Naive B cell (primary cell): ENCODE data around the gene STX11. TPM values are rescaled to one million over a fixed set of nuclear protein-coding genes. Genes with fewer than 3 reads are reported as not detected.

Source experiments
- ATAC-seq, 2 donors: fragments of 150-1000 bp; cut with Tn5 transposase; 2 replicates each; pipeline ENCODE4 v1.10.0; 2021; ENCODE audit warnings: low read depth in 2 of 2, mild to moderate bottlenecking in 2 of 2, moderate library complexity in 2 of 2
- DNase-seq: peaks from one replicate; pipeline ENCODE4 v3.0.0; 2022
- H3K27ac Mint-ChIP-seq, 6 donors: one replicate each; pipeline ENCODE4 v1.8.0; 2020 to 2022; ENCODE audit warnings: mild to moderate bottlenecking in 6 of 6, mixed read lengths in 6 of 6, moderate library complexity in 5 of 6, inconsistent platforms in 2 of 6
- H3K27me3 Mint-ChIP-seq, 3 donors: one replicate each; pipeline ENCODE4 v1.8.0; 2021 to 2022; ENCODE audit warnings: mixed read lengths in 3 of 3, mild to moderate bottlenecking in 1 of 3
- H3K36me3 Mint-ChIP-seq, 2 donors: one replicate each; pipeline ENCODE4 v1.8.0; 2020 to 2022; ENCODE audit warnings: mixed read lengths in 2 of 2, inconsistent platforms in 1 of 2, mild to moderate bottlenecking in 1 of 2
- H3K4me1 Mint-ChIP-seq, 3 donors: one replicate each; pipeline ENCODE4 v1.8.0; 2020 to 2022; ENCODE audit warnings: mixed read lengths in 3 of 3, inconsistent platforms in 1 of 3, mild to moderate bottlenecking in 1 of 3, moderate library complexity in 1 of 3
- H3K4me3 Mint-ChIP-seq, 8 donors: one replicate each; pipeline ENCODE4 v1.8.0; 2020 to 2022; ENCODE audit warnings: mild to moderate bottlenecking in 8 of 8, mixed read lengths in 8 of 8, moderate library complexity in 8 of 8, inconsistent platforms in 2 of 8
- H3K9me3 Mint-ChIP-seq, 7 donors: one replicate each; pipeline ENCODE4 v1.8.0; 2020 to 2022; ENCODE audit warnings: mixed read lengths in 7 of 7, mild to moderate bottlenecking in 5 of 7, inconsistent platforms in 2 of 7, moderate library complexity in 1 of 7
- polyA plus RNA-seq, 6 donors: library from polyadenylated mRNA; unstranded; fragments of 300-500 nt; fragmentation: Illumina TruSeq; gene quantifications; one replicate each; pipeline ENCODE4 v1.2.3, GENCODE V29; 2021; ENCODE audit warnings: low read depth in 6 of 6

STX11 gene
- polyA plus RNA-seq, 6 donors from 2014 or later = 0.26 to 4.1 (median 2.8) TPM

GRCh38 chr6:144148886-144149285, 1.4 kb upstream of the STX11 start:
- ATAC-seq (no peak), DNase-seq (no peak)
- H3K27ac Mint-ChIP-seq = peak overlapping the region in 1 of 6 donors; percentile 4
- H3K36me3 Mint-ChIP-seq = no peaks in the 10 kb centered on the region
- peaks cover 15 to 31% (median 17%) of the 10 kb centered on the region in 3 donors for H3K4me1 Mint-ChIP-seq
- peak overlapping the region in 3 of 8 donors; percentile 1 to 89 (median 2) for H3K4me3 Mint-ChIP-seq
- no peaks in the 10 kb centered on the region for H3K27me3 Mint-ChIP-seq
- no peaks in the 10 kb centered on the region for H3K9me3 Mint-ChIP-seq

- Mint-ChIP-seq H3K9me3 (no peaks in the 10 kb centered on the region), H3K36me3 (no peaks in the 10 kb centered on the region), H3K27me3 (no peaks in the 10 kb centered on the region), H3K27ac (peak overlapping the region in 5 of 6 donors; percentile 25 to 86 (median 78)), H3K4me3 (peak overlapping the region; percentile 88 to 99 (median 90)), H3K4me1 (peaks cover 15 to 31% (median 17%) of the 10 kb centered on the region in 3 donors)
- ATAC-seq (no peak), DNase-seq (no peak)
Measured at GRCh38 chr6:144149558-144149893, 791 bp upstream of the STX11 start.

GRCh38 chr6:144150710-144151657, 667 bp downstream of the STX11 start:
- H3K4me3 Mint-ChIP-seq = peak overlapping the region; percentile 86 to 99 (median 96)
- no peaks in the 10 kb centered on the region for H3K27me3 Mint-ChIP-seq
- peaks cover 15 to 31% (median 18%) of the 10 kb centered on the region in 3 donors for H3K4me1 Mint-ChIP-seq
- peak overlapping the region; percentile 60 to 93 (median 80) for H3K27ac Mint-ChIP-seq
- no peaks in the 10 kb centered on the region for H3K36me3 Mint-ChIP-seq
- peak; percentile 52 to 58 for ATAC-seq
- peak; percentile 28 for DNase-seq
- no peaks in the 10 kb centered on the region for H3K9me3 Mint-ChIP-seq

GRCh38 chr6:144152334-144152900, 2.1 kb downstream of the STX11 start:
- H3K27me3 Mint-ChIP-seq = no peaks in the 10 kb centered on the region
- no peaks in the 10 kb centered on the region for H3K9me3 Mint-ChIP-seq
- ATAC-seq (no peak), DNase-seq (no peak)
- no peak overlapping the region for H3K27ac Mint-ChIP-seq
- peak overlapping the region in 2 of 8 donors; percentile 32 to 86 for H3K4me3 Mint-ChIP-seq
- H3K4me1 Mint-ChIP-seq = peaks cover 16 to 28% (median 26%) of the 10 kb centered on the region in 3 donors
- no peaks in the 10 kb centered on the region for H3K36me3 Mint-ChIP-seq

GRCh38 chr6:144153260-144153659, 2.9 kb downstream of the STX11 start:
- Mint-ChIP-seq H3K36me3 (no peaks in the 10 kb centered on the region), H3K4me1 (peaks cover 15 to 27% (median 20%) of the 10 kb centered on the region in 3 donors), H3K9me3 (no peaks in the 10 kb centered on the region), H3K27me3 (no peaks in the 10 kb centered on the region), H3K4me3 (peak overlapping the region in 1 of 8 donors; percentile 32), H3K27ac (no peak overlapping the region)
- DNase-seq (no peak), ATAC-seq (no peak)

GRCh38 chr6:144153971-144154370, 3.7 kb downstream of the STX11 start:
- Mint-ChIP-seq H3K4me3 (peak overlapping the region in 1 of 8 donors; percentile 32), H3K27ac (no peak overlapping the region), H3K9me3 (peaks cover 0 to 1% (median 0%) of the 10 kb centered on the region in 7 donors), H3K36me3 (no peaks in the 10 kb centered on the region), H3K27me3 (no peaks in the 10 kb centered on the region), H3K4me1 (peaks cover 15 to 27% (median 18%) of the 10 kb centered on the region in 3 donors)
- ATAC-seq (no peak), DNase-seq (no peak)

- peak overlapping the region in 1 of 6 donors; percentile 25 for H3K27ac Mint-ChIP-seq
- H3K36me3 Mint-ChIP-seq = no peaks in the 10 kb centered on the region
- no peaks in the 10 kb centered on the region for H3K27me3 Mint-ChIP-seq
- H3K4me1 Mint-ChIP-seq = peaks cover 11 to 24% (median 12%) of the 10 kb centered on the region in 3 donors
- ATAC-seq = no peak
- no peak for DNase-seq
- no peak overlapping the region for H3K4me3 Mint-ChIP-seq
- H3K9me3 Mint-ChIP-seq = peaks cover 0 to 1% (median 0%) of the 10 kb centered on the region in 7 donors
Measured at GRCh38 chr6:144155529-144155928, 5.2 kb downstream of the STX11 start.

- no peaks in the 10 kb centered on the region for H3K36me3 Mint-ChIP-seq
- peaks cover 7 to 20% (median 8%) of the 10 kb centered on the region in 3 donors for H3K4me1 Mint-ChIP-seq
- no peaks in the 10 kb centered on the region for H3K27me3 Mint-ChIP-seq
- no peak overlapping the region for H3K27ac Mint-ChIP-seq
- ATAC-seq = no peak
- H3K4me3 Mint-ChIP-seq = no peak overlapping the region
- peaks cover 0 to 1% (median 0%) of the 10 kb centered on the region in 7 donors for H3K9me3 Mint-ChIP-seq
- DNase-seq = no peak
Measured at GRCh38 chr6:144156338-144156737, 6.0 kb downstream of the STX11 start.

GRCh38 chr6:144156991-144157390, 6.7 kb downstream of the STX11 start:
- Mint-ChIP-seq H3K27me3 (no peaks in the 10 kb centered on the region), H3K4me3 (no peak overlapping the region), H3K4me1 (peaks cover 3 to 14% (median 5%) of the 10 kb centered on the region in 3 donors), H3K27ac (no peak overlapping the region), H3K9me3 (peaks cover 0 to 1% (median 0%) of the 10 kb centered on the region in 7 donors), H3K36me3 (no peaks in the 10 kb centered on the region)
- no peak for DNase-seq
- no peak for ATAC-seq

GRCh38 chr6:144158133-144158532, 7.8 kb downstream of the STX11 start:
- H3K27ac Mint-ChIP-seq = peak overlapping the region in 2 of 6 donors; percentile 44 to 70
- no peaks in the 10 kb centered on the region for H3K36me3 Mint-ChIP-seq
- H3K4me3 Mint-ChIP-seq = peak overlapping the region in 1 of 8 donors; percentile 19
- peaks cover 9 to 16% (median 13%) of the 10 kb centered on the region in 3 donors for H3K4me1 Mint-ChIP-seq
- H3K27me3 Mint-ChIP-seq = no peaks in the 10 kb centered on the region
- ATAC-seq (no peak), DNase-seq (no peak)
- peaks cover 0 to 1% (median 0%) of the 10 kb centered on the region in 7 donors for H3K9me3 Mint-ChIP-seq

- no peak overlapping the region for H3K4me3 Mint-ChIP-seq
- DNase-seq (no peak), ATAC-seq (no peak)
- peaks cover 9 to 16% (median 10%) of the 10 kb centered on the region in 3 donors for H3K4me1 Mint-ChIP-seq
- peaks cover 0 to 1% (median 0%) of the 10 kb centered on the region in 7 donors for H3K9me3 Mint-ChIP-seq
- no peaks in the 10 kb centered on the region for H3K36me3 Mint-ChIP-seq
- no peaks in the 10 kb centered on the region for H3K27me3 Mint-ChIP-seq
- H3K27ac Mint-ChIP-seq = peak overlapping the region in 1 of 6 donors; percentile 70
Measured at GRCh38 chr6:144159223-144159622, 8.9 kb downstream of the STX11 start.

- Mint-ChIP-seq H3K4me1 (peaks cover 9 to 16% (median 10%) of the 10 kb centered on the region in 3 donors), H3K36me3 (no peaks in the 10 kb centered on the region), H3K27me3 (no peaks in the 10 kb centered on the region), H3K9me3 (peaks cover 0 to 1% (median 0%) of the 10 kb centered on the region in 7 donors), H3K4me3 (no peak overlapping the region), H3K27ac (no peak overlapping the region)
- DNase-seq = no peak
- no peak for ATAC-seq
Measured at GRCh38 chr6:144159742-144160141, 9.4 kb downstream of the STX11 start.

GRCh38 chr6:144160431-144161005, 10.2 kb downstream of the STX11 start:
- Mint-ChIP-seq H3K9me3 (peaks cover 0 to 1% (median 0%) of the 10 kb centered on the region in 7 donors), H3K4me3 (no peak overlapping the region), H3K27me3 (no peaks in the 10 kb centered on the region), H3K36me3 (no peaks in the 10 kb centered on the region), H3K27ac (no peak overlapping the region), H3K4me1 (peaks cover 9 to 16% (median 10%) of the 10 kb centered on the region in 3 donors)
- DNase-seq (no peak), ATAC-seq (no peak)
